Measurements from ENCODE around the gene DDX27.

The DDX27 gene

GRCh38 chr20:49228676-49229075 is 9.5 kb downstream of the DDX27 start:
- FAIRE-seq (no peak), DNase-seq (ENCODE audit: insufficient read length, low spot score) (no peak)
- TF ChIP-seq POLR2AphosphoS5 (IDR thresholded peaks at IDR 0.05; ENCODE audit: low read depth, low read length) (no peak), PAX5 (IDR thresholded peaks at IDR 0.05; ENCODE audit: insufficient read depth, low read length, severe bottlenecking) (no peak), SPI1 (IDR thresholded peaks at IDR 0.05; ENCODE audit: low read depth, low read length) (no peak), POU2F2 (IDR thresholded peaks at IDR 0.05; ENCODE audit: low read depth, low read length) (no peak), TAF1 (IDR thresholded peaks at IDR 0.05; ENCODE audit: low read depth, low read length) (no peak), POLR2A (IDR thresholded peaks at IDR 0.05; ENCODE audit: low read depth, low read length) (no peak)

GRCh38 chr20:49229381-49229780 is 10.2 kb downstream of the DDX27 start:
- FAIRE-seq, result no peak
- TF ChIP-seq POU2F2 (IDR thresholded peaks at IDR 0.05; ENCODE audit: low read depth, low read length), result no peak
- no peak for TF ChIP-seq POLR2AphosphoS5 (IDR thresholded peaks at IDR 0.05; ENCODE audit: low read depth, low read length)
- no peak for TF ChIP-seq SPI1 (IDR thresholded peaks at IDR 0.05; ENCODE audit: low read depth, low read length)
- TF ChIP-seq POLR2A (IDR thresholded peaks at IDR 0.05; ENCODE audit: low read depth, low read length), result no peak
- TF ChIP-seq PAX5 (IDR thresholded peaks at IDR 0.05; ENCODE audit: insufficient read depth, low read length, severe bottlenecking), result no peak
- no peak for TF ChIP-seq TAF1 (IDR thresholded peaks at IDR 0.05; ENCODE audit: low read depth, low read length)
- DNase-seq (ENCODE audit: insufficient read length, low spot score), result no peak

DNA sequence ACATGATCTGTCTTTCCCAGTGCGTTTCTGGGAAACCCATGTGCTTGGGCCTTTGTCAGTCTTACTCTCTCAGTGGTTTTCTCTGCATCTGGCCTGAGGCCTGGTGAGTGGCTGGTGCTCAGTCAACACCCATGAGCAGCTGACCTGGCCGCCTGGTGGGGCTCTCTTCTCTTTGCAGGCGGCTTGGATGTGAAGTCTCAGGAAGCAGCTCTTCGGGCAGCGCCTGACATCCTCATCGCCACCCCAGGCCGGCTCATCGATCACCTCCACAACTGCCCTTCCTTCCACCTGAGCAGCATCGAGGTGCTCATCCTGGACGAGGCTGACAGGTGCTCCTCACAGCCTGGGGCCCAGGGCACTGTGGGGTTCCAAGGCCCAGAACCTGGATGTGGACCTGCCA is 10.8 kb downstream of the DDX27 start:
- no peak for TF ChIP-seq POU2F2 (IDR thresholded peaks at IDR 0.05; ENCODE audit: low read depth, low read length)
- TF ChIP-seq PAX5 (IDR thresholded peaks at IDR 0.05; ENCODE audit: insufficient read depth, low read length, severe bottlenecking), result no peak
- TF ChIP-seq POLR2AphosphoS5 (IDR thresholded peaks at IDR 0.05; ENCODE audit: low read depth, low read length), result no peak
- TF ChIP-seq POLR2A (IDR thresholded peaks at IDR 0.05; ENCODE audit: low read depth, low read length), result no peak
- TF ChIP-seq TAF1 (IDR thresholded peaks at IDR 0.05; ENCODE audit: low read depth, low read length), result no peak
- no peak for TF ChIP-seq SPI1 (IDR thresholded peaks at IDR 0.05; ENCODE audit: low read depth, low read length)
- DNase-seq (ENCODE audit: insufficient read length, low spot score), result no peak
- FAIRE-seq, result no peak

DNA sequence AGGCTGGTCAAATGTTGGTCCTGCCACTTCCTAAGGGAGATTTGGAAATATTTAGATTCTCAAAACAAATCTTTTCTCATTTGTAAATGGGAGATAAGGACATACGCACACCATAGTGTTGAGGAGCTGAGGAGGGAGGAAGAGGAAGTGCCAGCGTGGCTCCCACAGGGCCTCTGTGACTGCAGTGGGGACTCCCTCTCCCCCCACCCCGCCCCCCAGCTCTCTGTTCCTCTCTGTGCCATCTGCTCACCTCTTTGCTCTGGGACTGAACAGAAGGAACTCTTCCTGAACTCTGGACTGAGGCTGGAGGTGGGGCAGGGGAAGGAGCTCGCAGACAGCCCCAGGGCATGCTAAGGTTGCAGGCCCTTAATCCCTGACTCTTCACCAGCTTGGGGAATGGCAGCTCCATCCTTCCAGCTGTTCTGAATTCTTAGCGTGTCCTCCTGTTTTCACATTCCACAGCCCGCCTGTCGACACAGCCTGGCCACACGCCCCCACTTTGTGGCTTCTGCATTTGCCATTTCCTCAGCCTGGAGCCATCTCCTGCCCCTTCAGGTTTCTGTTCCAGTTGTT is 11.4 kb downstream of the DDX27 start:
- DNase-seq (ENCODE audit: insufficient read length, low spot score), result no peak
- no peak for FAIRE-seq
- TF ChIP-seq TAF1 (IDR thresholded peaks at IDR 0.05; ENCODE audit: low read depth, low read length), result no peak
- peak; percentile 81 for TF ChIP-seq SPI1 (IDR thresholded peaks at IDR 0.05; ENCODE audit: low read depth, low read length)

DNA sequence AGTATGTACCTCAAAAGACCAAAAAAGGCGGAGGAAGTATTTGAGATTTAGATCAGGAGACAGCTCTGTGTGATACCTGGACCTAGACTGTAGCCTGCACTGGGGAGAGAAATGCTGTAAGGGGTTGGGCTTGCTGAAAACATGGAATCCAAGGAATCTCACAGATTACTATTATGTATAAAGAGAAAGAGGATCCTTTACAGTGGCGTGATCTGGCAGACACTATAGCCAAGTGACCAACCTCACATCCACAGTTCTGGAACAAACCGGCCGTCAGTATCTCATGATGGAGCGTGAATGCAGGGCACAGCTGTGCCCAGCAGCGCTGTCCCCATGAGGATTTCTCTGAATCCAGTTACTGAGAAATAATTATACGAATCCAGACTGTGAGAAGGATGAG is 12.3 kb downstream of the DDX27 start:
- no peak for DNase-seq (ENCODE audit: insufficient read length, low spot score)
- FAIRE-seq, result no peak
- TF ChIP-seq POLR2AphosphoS5 (IDR thresholded peaks at IDR 0.05; ENCODE audit: low read depth, low read length), result no peak
- TF ChIP-seq PAX5 (IDR thresholded peaks at IDR 0.05; ENCODE audit: insufficient read depth, low read length, severe bottlenecking), result no peak
- no peak for TF ChIP-seq POLR2A (IDR thresholded peaks at IDR 0.05; ENCODE audit: low read depth, low read length)
- no peak for TF ChIP-seq POU2F2 (IDR thresholded peaks at IDR 0.05; ENCODE audit: low read depth, low read length)
- no peak for TF ChIP-seq SPI1 (IDR thresholded peaks at IDR 0.05; ENCODE audit: low read depth, low read length)
- no peak for TF ChIP-seq TAF1 (IDR thresholded peaks at IDR 0.05; ENCODE audit: low read depth, low read length)

DNA sequence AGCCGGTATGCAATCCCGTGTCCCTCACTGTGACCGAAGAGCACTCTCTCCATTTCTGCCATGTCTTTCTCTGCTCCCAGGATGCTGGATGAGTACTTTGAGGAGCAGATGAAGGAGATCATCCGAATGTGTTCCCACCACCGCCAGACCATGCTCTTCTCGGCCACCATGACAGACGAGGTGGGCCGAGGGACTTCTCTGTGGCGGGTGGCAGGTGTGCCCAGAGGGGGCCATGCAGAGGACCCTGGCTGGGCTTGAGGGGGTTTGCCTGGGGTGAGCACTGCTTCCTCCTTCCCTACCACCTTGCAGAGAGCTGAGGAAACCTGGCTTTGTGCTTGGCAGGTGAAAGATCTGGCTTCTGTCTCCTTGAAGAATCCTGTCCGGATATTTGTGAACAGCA is 14.0 kb downstream of the DDX27 start:
- FAIRE-seq (no peak), DNase-seq (ENCODE audit: insufficient read length, low spot score) (no peak)
- TF ChIP-seq POLR2A (IDR thresholded peaks at IDR 0.05; ENCODE audit: low read depth, low read length) (no peak), POLR2AphosphoS5 (IDR thresholded peaks at IDR 0.05; ENCODE audit: low read depth, low read length) (no peak), POU2F2 (IDR thresholded peaks at IDR 0.05; ENCODE audit: low read depth, low read length) (no peak), SPI1 (IDR thresholded peaks at IDR 0.05; ENCODE audit: low read depth, low read length) (no peak)

GRCh38 chr20:49234831-49235230 is 15.6 kb downstream of the DDX27 start:
- TF ChIP-seq SPI1 (IDR thresholded peaks at IDR 0.05; ENCODE audit: low read depth, low read length) (no peak), TAF1 (IDR thresholded peaks at IDR 0.05; ENCODE audit: low read depth, low read length) (no peak), POLR2AphosphoS5 (IDR thresholded peaks at IDR 0.05; ENCODE audit: low read depth, low read length) (no peak), POLR2A (IDR thresholded peaks at IDR 0.05; ENCODE audit: low read depth, low read length) (no peak), PAX5 (IDR thresholded peaks at IDR 0.05; ENCODE audit: insufficient read depth, low read length, severe bottlenecking) (no peak), POU2F2 (IDR thresholded peaks at IDR 0.05; ENCODE audit: low read depth, low read length) (no peak)
- FAIRE-seq, result no peak

GRCh38 chr20:49236301-49236700 is 17.1 kb downstream of the DDX27 start:
- TF ChIP-seq SPI1 (IDR thresholded peaks at IDR 0.05; ENCODE audit: low read depth, low read length), result no peak
- no peak for TF ChIP-seq POU2F2 (IDR thresholded peaks at IDR 0.05; ENCODE audit: low read depth, low read length)
- no peak for TF ChIP-seq POLR2A (IDR thresholded peaks at IDR 0.05; ENCODE audit: low read depth, low read length)
- no peak for TF ChIP-seq PAX5 (IDR thresholded peaks at IDR 0.05; ENCODE audit: insufficient read depth, low read length, severe bottlenecking)
- TF ChIP-seq TAF1 (IDR thresholded peaks at IDR 0.05; ENCODE audit: low read depth, low read length), result no peak
- DNase-seq (ENCODE audit: insufficient read length, low spot score) (no peak), FAIRE-seq (no peak)

More at GRCh38 chr20:49234831-49235230, 15.6 kb downstream of the DDX27 start:
- no peak for DNase-seq (ENCODE audit: insufficient read length, low spot score)

- FAIRE-seq (no peak), DNase-seq (ENCODE audit: insufficient read length, low spot score) (no peak)
- TF ChIP-seq POLR2A (IDR thresholded peaks at IDR 0.05; ENCODE audit: low read depth, low read length) (no peak), PAX5 (IDR thresholded peaks at IDR 0.05; ENCODE audit: insufficient read depth, low read length, severe bottlenecking) (no peak), POU2F2 (IDR thresholded peaks at IDR 0.05; ENCODE audit: low read depth, low read length) (no peak), TAF1 (IDR thresholded peaks at IDR 0.05; ENCODE audit: low read depth, low read length) (no peak), SPI1 (IDR thresholded peaks at IDR 0.05; ENCODE audit: low read depth, low read length) (no peak), POLR2AphosphoS5 (IDR thresholded peaks at IDR 0.05; ENCODE audit: low read depth, low read length) (no peak)
These were observed 18.3 kb downstream of the DDX27 start for GRCh38 chr20:49237531-49237930.

All from GM12891 (cell line).